K562 (cell line): ENCODE results near the gene INO80. TPM values are rescaled to one million over a fixed set of nuclear protein-coding genes. Genes with fewer than 3 reads are reported as not detected.

Experiments used
- ATAC-seq: fragments of 200-7000 bp; cut with Tn5 transposase; 3 replicates; pipeline ENCODE4 v1.9.1; 2020; ENCODE audit warnings: moderate library complexity
- BruUV-seq: library from RNA; stranded (reverse); fragments of 400-500 nt; replicated peaks from 2 replicates; lab custom pipeline; 2021; lab: Mats Ljungman, UMichigan
- CTCF ChIA-PET: fragments of 300-600 bp; formaldehyde crosslinking; extraction: SDS; loops from one replicate; lab custom pipeline; 2021; ENCODE audit warnings: low intra/inter-chr PET ratio; lab: Yijun Ruan, JAX
- POLR2A ChIA-PET: fragments of 300-600, 350-650 bp; sonication (Branson Sonifier 250); formaldehyde crosslinking; extraction: SDS; loops from one replicate; lab custom pipeline; 2021; ENCODE audit warnings: antibody characterized with exemption, inconsistent platforms; lab: Yijun Ruan, JAX
- DNase-seq, 4 experiments: peaks; one replicate each; pipeline versions ENCODE4 v3.0.0 to v3.0.0-alpha.2; 2011 to 2018; ENCODE audit warnings: low spot score in 3 of 4, mixed read lengths in 3 of 4; ENCODE audit errors: extremely low read depth in 1 of 4
- FAIRE-seq: peaks from 2 replicates; lab custom pipeline; 2011; peaks lifted over from hg19 to GRCh38; lab: Jason Lieb, UNC
- H2AFZ ChIP-seq: 2 replicates; pipeline ENCODE4 v1.6.0; 2011; ENCODE audit warnings: low read depth, low read length, control low read depth, inconsistent platforms
- H3K27ac ChIP-seq: fragments of 200-600 bp; 3 replicates; pipeline ENCODE4 v1.8.0; 2011; ENCODE audit warnings: low read depth, mild to moderate bottlenecking, control low read depth, inconsistent platforms, low read length, moderate library complexity, mixed read lengths; ENCODE audit errors: extremely low read depth
- H3K27me3 ChIP-seq, 2 experiments: fragments of 300-600 bp in 1 of 2; 2 replicates in 1 of 2; 3 replicates in 1 of 2; pipeline versions ENCODE4 v1.6.0 to v1.8.0; 2011; ENCODE audit warnings: inconsistent platforms in 2 of 2, low read length in 2 of 2, mild to moderate bottlenecking in 1 of 2, mixed read lengths in 1 of 2, moderate library complexity in 1 of 2; ENCODE audit not compliant: control insufficient read depth in 2 of 2, insufficient read depth in 2 of 2
- H3K36me3 ChIP-seq: fragments of 300-600 bp; 3 replicates; pipeline ENCODE4 v1.8.0; 2011; ENCODE audit warnings: mild to moderate bottlenecking, low read length, inconsistent platforms; ENCODE audit not compliant: control insufficient read depth, insufficient read depth
- H3K4me1 ChIP-seq, 2 experiments: fragments of 200-600 bp in 1 of 2; replicated peaks in 1 of 2; 2 replicates in 1 of 2; 3 replicates in 1 of 2; pipeline versions ENCODE4 v1.5.1 to v1.8.0; 2011; ENCODE audit warnings: inconsistent platforms in 2 of 2, low read length in 2 of 2, mild to moderate bottlenecking in 1 of 2, mixed read lengths in 1 of 2, moderate library complexity in 1 of 2; ENCODE audit not compliant: control insufficient read depth in 2 of 2, insufficient read depth in 2 of 2
- H3K4me2 ChIP-seq: 2 replicates; pipeline ENCODE4 v1.6.1; 2011; ENCODE audit warnings: low read length, control low read depth, inconsistent platforms, mixed read lengths; ENCODE audit not compliant: insufficient read depth
- H3K4me3 ChIP-seq: fragments of 200-600 bp; sonication (generic), shearing (Covaris generic); 2 replicates; pipeline ENCODE4 v1.5.1; 2016; ENCODE audit warnings: control low read depth, inconsistent platforms
- H3K79me2 ChIP-seq: fragments of 200-600 bp; 3 replicates; pipeline ENCODE4 v1.8.0; 2011; ENCODE audit warnings: low read length, inconsistent platforms; ENCODE audit not compliant: control insufficient read depth, insufficient read depth
- H3K9ac ChIP-seq, 2 experiments: 2 replicates each; pipeline versions ENCODE4 v1.6.0 to v1.6.1; 2011; ENCODE audit warnings: low read depth in 2 of 2, low read length in 2 of 2, control low read depth in 1 of 2, inconsistent platforms in 1 of 2, mild to moderate bottlenecking in 1 of 2, mixed read lengths in 1 of 2; ENCODE audit not compliant: insufficient read depth in 1 of 2
- H3K9me1 ChIP-seq: one replicate; pipeline ENCODE4 v1.6.0; 2011; ENCODE audit warnings: inconsistent platforms, mild to moderate bottlenecking, low read length, moderate library complexity; ENCODE audit not compliant: control insufficient read depth, insufficient read depth
- H3K9me3 ChIP-seq: replicated peaks from 2 replicates; pipeline ENCODE4 v1.5.1; 2011; ENCODE audit warnings: low read depth, low read length, inconsistent platforms; ENCODE audit not compliant: control insufficient read depth, insufficient read depth
- H4K20me1 ChIP-seq: replicated peaks from 2 replicates; pipeline ENCODE4 v1.6.1; 2011; ENCODE audit warnings: low read length, inconsistent platforms, mixed read lengths; ENCODE audit not compliant: control insufficient read depth, insufficient read depth
- CEBPB ChIP-seq: fragments of 450-650 bp; IDR thresholded peaks from 2 replicates; pipeline ENCODE4 v1.6.1; 2016; ENCODE audit warnings: missing genetic modification characterization, missing compliant biosample characterization
- CHD2 ChIP-seq: IDR thresholded peaks from 2 replicates; pipeline ENCODE4 v1.6.1; 2011; ENCODE audit warnings: low read depth, low read length
- DNMT1 ChIP-seq: fragments of 450-650 bp; IDR thresholded peaks from 2 replicates; pipeline ENCODE4 v1.6.1; 2016; ENCODE audit warnings: antibody characterized with exemption, mild to moderate bottlenecking
- HDAC8 ChIP-seq: fragments of 450-650 bp; IDR thresholded peaks from 2 replicates; pipeline ENCODE4 v1.6.1; 2016; ENCODE audit warnings: mild to moderate bottlenecking, missing genetic modification characterization, moderate library complexity, missing compliant biosample characterization
- HDGF ChIP-seq: fragments of 450-650 bp; IDR thresholded peaks from 2 replicates; pipeline ENCODE4 v1.6.1; 2016
- MECOM ChIP-seq: fragments of 250-450 bp; sonication (Bioruptor Pico); IDR thresholded peaks from 2 replicates; pipeline ENCODE4 v1.8.0; 2022; ENCODE audit warnings: inconsistent platforms
- MTA3 ChIP-seq: fragments of 450-650 bp; formaldehyde crosslinking; IDR thresholded peaks from 2 replicates; pipeline ENCODE4 v1.6.1; 2017; ENCODE audit warnings: mild to moderate bottlenecking, borderline replicate concordance
- NR1H2 ChIP-seq: sonication (generic); formaldehyde crosslinking; IDR thresholded peaks from 2 replicates; pipeline ENCODE4 v1.4.0; 2020; ENCODE audit warnings: mild to moderate bottlenecking, missing genetic modification reagents
- NR2C1 ChIP-seq, 2 experiments: fragments of 450-650 bp; IDR thresholded peaks; 2 replicates each; pipeline ENCODE4 v1.6.1; 2017; ENCODE audit warnings: mild to moderate bottlenecking in 2 of 2, antibody characterized with exemption in 1 of 2, inconsistent platforms in 1 of 2, missing compliant biosample characterization in 1 of 2, missing genetic modification characterization in 1 of 2
- PTBP1 ChIP-seq: fragments of 200-400 bp; formaldehyde crosslinking; IDR thresholded peaks from 2 replicates; pipeline ENCODE4 v1.6.1; 2017; ENCODE audit warnings: low read depth, low read length
- RBM15 ChIP-seq: fragments of 200-400 bp; formaldehyde crosslinking; IDR thresholded peaks from 2 replicates; pipeline ENCODE4 v1.6.1; 2018; ENCODE audit warnings: mild to moderate bottlenecking, low read length, moderate library complexity; ENCODE audit not compliant: insufficient read depth
- SMARCA4 ChIP-seq: fragments of 450-650 bp; IDR thresholded peaks from 2 replicates; pipeline ENCODE4 v1.6.1; 2016
- ZBTB17 ChIP-seq: fragments of 450-650 bp; formaldehyde crosslinking; IDR thresholded peaks from 2 replicates; pipeline ENCODE4 v1.4.0; 2020; ENCODE audit warnings: mild to moderate bottlenecking
- ZKSCAN8 ChIP-seq: fragments of 200-800 bp; sonication (Bioruptor generic); IDR thresholded peaks from 2 replicates; pipeline ENCODE4 v1.6.1; 2016; ENCODE audit warnings: missing genetic modification characterization, missing compliant biosample characterization
- WGBS: fragments of 100-300 bp; shearing (Covaris generic); methylation state at CpG from one replicate; pipeline ENCODE4 v1.1.6; 2016; ENCODE audit warnings: low coverage, mixed read lengths; ENCODE audit not compliant: insufficient coverage; ENCODE audit errors: missing lambda C conversion rate; 5-methylcytosine and 5-hydroxymethylcytosine counted together
- in situ Hi-C: fragments of 300-500 bp; cut with MboI; formaldehyde crosslinking; loops from 4 replicates; pipeline ENCODE4 v1.15.0; 2018; ENCODE audit warnings: inconsistent platforms, mixed read lengths
- intact Hi-C: fragments of 100-400 bp; cut with micrococcal nuclease; formaldehyde crosslinking; loops from 2 replicates; pipeline ENCODE4 v1.14.2; 2022
- polyA plus RNA-seq, 8 experiments: library from polyadenylated mRNA; depleted of rRNA in 4 of 8; stranded (reverse) in 5 of 8; unstranded in 3 of 8; fragments of >200 nt; fragmentation: Nextera tagmentation in 2 of 8; fragmentation: Illumina TruSeq in 1 of 8; extraction: Ambion mirVana in 2 of 8; extraction: Trizol in 1 of 8; gene quantifications; 2 replicates each; pipeline versions ENCODE4 v1.2.1 to v1.2.3, GENCODE V29; 2011 to 2014; ENCODE audit warnings: inconsistent platforms in 1 of 8, missing spikeins in 1 of 8
- total RNA-seq, 7 experiments: library from RNA; depleted of rRNA in 6 of 7; stranded (reverse); fragments of >200 nt in 6 of 7; fragmentation: Illumina TruSeq in 2 of 7; extraction: Trizol in 2 of 7; gene quantifications; 2 replicates each; pipeline versions ENCODE4 v1.2.1 to v1.2.3, GENCODE V29; 2011 to 2021; ENCODE audit warnings: low replicate concordance in 1 of 7
- TF ChIP-seq, protein P1 (sequence below): fragments of 450-650 bp; IDR thresholded peaks from 2 replicates; pipeline ENCODE4 v1.6.1; 2017; ENCODE audit warnings: mild to moderate bottlenecking, moderate library complexity
- TF ChIP-seq, protein P2 (sequence below): fragments of 450-650 bp; formaldehyde crosslinking; conservative IDR thresholded peaks from 2 replicates; pipeline ENCODE4 v1.4.0; 2022; ENCODE audit warnings: mild to moderate bottlenecking, missing genetic modification characterization

The INO80 gene
- total and polyA plus RNA-seq, 9 of the 15 experiments (the other 6 are each of a cell fraction or from before 2014, with no cell fraction given), result 1.1 to 25.7 (median 19.9) TPM

DNA sequence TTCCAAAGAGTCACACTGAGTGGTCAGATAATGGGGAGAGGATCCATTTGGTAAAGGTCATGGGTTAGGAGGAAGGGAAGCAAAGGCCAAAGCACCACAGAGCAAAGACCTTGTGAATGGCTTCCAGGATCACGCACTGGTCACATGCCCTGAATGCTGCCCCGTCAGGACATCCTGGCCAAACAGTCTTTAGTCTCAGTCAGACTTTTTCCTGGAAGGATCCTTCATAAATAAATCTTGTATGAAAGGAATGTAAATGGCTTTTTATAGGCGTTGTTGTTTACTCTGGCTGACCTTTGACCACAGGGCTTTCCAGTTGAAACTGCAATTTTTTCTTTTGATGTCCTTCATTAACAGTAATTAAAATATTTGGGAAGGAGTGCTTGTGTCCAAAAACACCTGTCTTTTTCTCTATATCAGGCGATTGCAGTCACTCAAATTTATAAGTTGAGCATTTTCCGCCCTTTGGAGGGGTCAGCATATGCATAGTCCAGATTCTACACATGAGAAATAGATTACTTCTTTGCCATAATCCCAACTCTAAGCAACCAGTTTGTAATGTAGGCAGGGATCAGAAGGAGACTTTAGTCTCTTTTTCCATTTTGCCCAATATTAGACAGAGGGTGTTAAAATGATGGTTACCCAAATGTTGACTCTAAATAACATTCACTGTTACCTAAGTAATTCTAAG is 114.4 kb downstream of the INO80 start:
- no peaks in the 10 kb centered on the region for H3K4me1 ChIP-seq
- intact Hi-C loops (no loop called here), in situ Hi-C loops (no loop called here)
- BruUV-seq, result no TSS peak
- H3K9ac ChIP-seq, result no peak overlapping the region
- FAIRE-seq (no peak), ATAC-seq (no peak), DNase-seq (no peak)
- no peak overlapping the region for H3K4me2 ChIP-seq
- no peak overlapping the region for H3K27ac ChIP-seq
- no peaks in the 10 kb centered on the region for H4K20me1 ChIP-seq
- H3K4me3 ChIP-seq, result no peak overlapping the region
- POLR2A ChIA-PET, result interaction anchor here (1.5 kb wide), 1 partner anchor 372 kb away, joined by 4 read pairs; no protein-coding TSS in a partner anchor
- CTCF ChIA-PET, result no interaction called here
- WGBS, result 87% methylated on average over 5 of the region's 5 CpGs
- no peaks in the 10 kb centered on the region for H3K79me2 ChIP-seq
- peaks cover 77% of the 10 kb centered on the region for H3K36me3 ChIP-seq
- TF ChIP-seq CEBPB (tag), result no peak
- TF ChIP-seq SMARCA4, result no peak
- TF ChIP-seq, protein P1, sequence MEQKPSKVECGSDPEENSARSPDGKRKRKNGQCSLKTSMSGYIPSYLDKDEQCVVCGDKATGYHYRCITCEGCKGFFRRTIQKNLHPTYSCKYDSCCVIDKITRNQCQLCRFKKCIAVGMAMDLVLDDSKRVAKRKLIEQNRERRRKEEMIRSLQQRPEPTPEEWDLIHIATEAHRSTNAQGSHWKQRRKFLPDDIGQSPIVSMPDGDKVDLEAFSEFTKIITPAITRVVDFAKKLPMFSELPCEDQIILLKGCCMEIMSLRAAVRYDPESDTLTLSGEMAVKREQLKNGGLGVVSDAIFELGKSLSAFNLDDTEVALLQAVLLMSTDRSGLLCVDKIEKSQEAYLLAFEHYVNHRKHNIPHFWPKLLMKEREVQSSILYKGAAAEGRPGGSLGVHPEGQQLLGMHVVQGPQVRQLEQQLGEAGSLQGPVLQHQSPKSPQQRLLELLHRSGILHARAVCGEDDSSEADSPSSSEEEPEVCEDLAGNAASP, result no peak
- TF ChIP-seq, protein P2, sequence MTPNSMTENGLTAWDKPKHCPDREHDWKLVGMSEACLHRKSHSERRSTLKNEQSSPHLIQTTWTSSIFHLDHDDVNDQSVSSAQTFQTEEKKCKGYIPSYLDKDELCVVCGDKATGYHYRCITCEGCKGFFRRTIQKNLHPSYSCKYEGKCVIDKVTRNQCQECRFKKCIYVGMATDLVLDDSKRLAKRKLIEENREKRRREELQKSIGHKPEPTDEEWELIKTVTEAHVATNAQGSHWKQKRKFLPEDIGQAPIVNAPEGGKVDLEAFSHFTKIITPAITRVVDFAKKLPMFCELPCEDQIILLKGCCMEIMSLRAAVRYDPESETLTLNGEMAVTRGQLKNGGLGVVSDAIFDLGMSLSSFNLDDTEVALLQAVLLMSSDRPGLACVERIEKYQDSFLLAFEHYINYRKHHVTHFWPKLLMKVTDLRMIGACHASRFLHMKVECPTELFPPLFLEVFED, result no peak
- no peak for TF ChIP-seq ZKSCAN8
- no peak for TF ChIP-seq ZBTB17 (CRISPR knock-in tag)
- no peak for TF ChIP-seq HDGF
- no peak for TF ChIP-seq NR1H2 (CRISPR knock-in tag)
- no peak for TF ChIP-seq CHD2
- no peak for TF ChIP-seq PTBP1
- TF ChIP-seq NR2C1 (IDR thresholded peaks at IDR 0.05), result no peak
- TF ChIP-seq NR2C1 (tag; IDR thresholded peaks at IDR 0.05), result no peak
- TF ChIP-seq MECOM, result no peak
- no peak for TF ChIP-seq DNMT1
- TF ChIP-seq RBM15, result no peak
- TF ChIP-seq MTA3, result no peak
- TF ChIP-seq HDAC8 (tag), result no peak
- no peaks in the 10 kb centered on the region for H3K9me1 ChIP-seq
- no peaks in the 10 kb centered on the region for H3K27me3 ChIP-seq
- no peaks in the 10 kb centered on the region for H3K9me3 ChIP-seq
- H2AFZ ChIP-seq, result no peak overlapping the region
